Endothelial cell of umbilical vein (primary cell): ENCODE results near the gene FRK. TPM values are rescaled to one million over a fixed set of nuclear protein-coding genes. Genes with fewer than 3 reads are reported as not detected.

ENCODE experiments used
- BruUV-seq: library from RNA; stranded (reverse); fragments of 400-500 nt; replicated peaks from 2 replicates; lab custom pipeline; 2021; lab: Mats Ljungman, UMichigan
- CTCF ChIA-PET: fragments of 300-600, 350-600 bp; sonication (Branson Sonifier 250); formaldehyde crosslinking; loops from one replicate; lab custom pipeline; 2021; ENCODE audit warnings: antibody characterized with exemption, inconsistent platforms; lab: Charles Lee
- POLR2A ChIA-PET: fragments of 300-600, 350-600 bp; sonication (Branson Sonifier 250); formaldehyde crosslinking; loops from one replicate; lab custom pipeline; 2021; ENCODE audit warnings: antibody characterized with exemption, inconsistent platforms; lab: Charles Lee
- DNase-seq: peaks from one replicate; pipeline ENCODE4 v3.0.0-alpha.2; 2011; ENCODE audit warnings: low read depth, low spot score
- FAIRE-seq: peaks from 2 replicates; lab custom pipeline; 2011; peaks lifted over from hg19 to GRCh38; lab: Jason Lieb, UNC
- H2AFZ ChIP-seq: 2 replicates; pipeline ENCODE4 v1.6.0; 2012; ENCODE audit warnings: low read depth, low read length, control low read depth, inconsistent platforms
- H3K27ac ChIP-seq: 2 replicates; pipeline ENCODE4 v1.5.1; 2011; ENCODE audit warnings: low read depth, mild to moderate bottlenecking, control low read depth, low read length, moderate library complexity; ENCODE audit not compliant: insufficient read depth
- H3K27me3 ChIP-seq, 2 experiments: 2 replicates each; pipeline versions ENCODE4 v1.6.0 to v1.6.1; 2011; ENCODE audit warnings: low read length in 2 of 2, mixed read lengths in 1 of 2; ENCODE audit not compliant: control insufficient read depth in 2 of 2, insufficient read depth in 2 of 2
- H3K36me3 ChIP-seq, 2 experiments: 2 replicates in 1 of 2; 3 replicates in 1 of 2; pipeline ENCODE4 v1.5.1; 2011; ENCODE audit warnings: low read length in 2 of 2, mild to moderate bottlenecking in 1 of 2, moderate library complexity in 1 of 2; ENCODE audit not compliant: control insufficient read depth in 2 of 2, insufficient read depth in 2 of 2; ENCODE audit errors: extremely low read depth in 1 of 2
- H3K4me1 ChIP-seq: 3 replicates; pipeline ENCODE4 v1.5.1; 2011; ENCODE audit warnings: mild to moderate bottlenecking, low read length; ENCODE audit not compliant: control insufficient read depth, insufficient read depth; ENCODE audit errors: extremely low read depth
- H3K4me2 ChIP-seq: 2 replicates; pipeline ENCODE4 v1.6.1; 2011; ENCODE audit warnings: low read length, control low read depth, mixed read lengths; ENCODE audit not compliant: insufficient read depth
- H3K4me3 ChIP-seq, 3 experiments: fragments of 200-600 bp in 1 of 3; sonication (generic), shearing (Covaris generic) in 1 of 3; replicated peaks in 1 of 3; 2 replicates each; pipeline ENCODE4 v1.5.1; 2011 to 2016; ENCODE audit warnings: control low read depth in 3 of 3, low read length in 3 of 3, mild to moderate bottlenecking in 2 of 3, inconsistent platforms in 1 of 3, low read depth in 1 of 3, moderate library complexity in 1 of 3; ENCODE audit not compliant: insufficient read depth in 1 of 3
- H3K79me2 ChIP-seq: 2 replicates; pipeline ENCODE4 v1.6.0; 2012; ENCODE audit warnings: low read length, inconsistent platforms; ENCODE audit not compliant: control insufficient read depth, insufficient read depth
- H3K9ac ChIP-seq: replicated peaks from 2 replicates; pipeline ENCODE3; 2011; ENCODE audit warnings: low read length, control low read depth; ENCODE audit not compliant: insufficient read depth; ENCODE audit errors: extremely low read depth
- H3K9me1 ChIP-seq: replicated peaks from 3 replicates; pipeline ENCODE4 v1.6.0; 2011; ENCODE audit warnings: mild to moderate bottlenecking, low read length; ENCODE audit not compliant: control insufficient read depth, insufficient read depth; ENCODE audit errors: extremely low read depth
- H3K9me3 ChIP-seq: replicated peaks from 2 replicates; pipeline ENCODE4 v1.5.1; 2012; ENCODE audit warnings: low read length, inconsistent platforms; ENCODE audit not compliant: control insufficient read depth, insufficient read depth
- H4K20me1 ChIP-seq: replicated peaks from 2 replicates; pipeline ENCODE3; 2011; ENCODE audit warnings: mild to moderate bottlenecking, low read length; ENCODE audit not compliant: control insufficient read depth, insufficient read depth; ENCODE audit errors: extremely low read depth
- CTCF ChIP-seq, 2 donors: IDR thresholded peaks; 1 replicate in 1 of 2; 2 replicates in 1 of 2; pipeline ENCODE4 v1.5.1; 2011; ENCODE audit warnings: low read length in 2 of 2, mild to moderate bottlenecking in 2 of 2, moderate library complexity in 2 of 2, control low read depth in 1 of 2, inconsistent platforms in 1 of 2, low read depth in 1 of 2; ENCODE audit not compliant: insufficient read depth in 1 of 2; ENCODE audit errors: extremely low read depth in 1 of 2
- EZH2 ChIP-seq: IDR thresholded peaks from 2 replicates; pipeline ENCODE4 v1.6.1; 2012; ENCODE audit warnings: borderline replicate concordance, low read depth, mild to moderate bottlenecking, moderate library complexity, low read length, inconsistent platforms; ENCODE audit not compliant: severe bottlenecking
- FOS ChIP-seq: IDR thresholded peaks from 2 replicates; pipeline ENCODE4 v1.6.1; 2011; ENCODE audit warnings: mild to moderate bottlenecking, low read length, moderate library complexity, borderline replicate concordance; ENCODE audit not compliant: insufficient read depth
- GATA2 ChIP-seq: IDR thresholded peaks from 2 replicates; pipeline ENCODE4 v1.7.0; 2011; ENCODE audit warnings: low read depth, mild to moderate bottlenecking, moderate library complexity, mixed read lengths, low read length; ENCODE audit not compliant: insufficient read length, insufficient read depth
- JUN ChIP-seq: IDR thresholded peaks from 2 replicates; pipeline ENCODE4 v1.6.1; 2011; ENCODE audit warnings: borderline replicate concordance, low read depth; ENCODE audit not compliant: insufficient read length, insufficient read depth
- MYC ChIP-seq: IDR thresholded peaks from one replicate; pipeline ENCODE4 v1.6.1; 2011; ENCODE audit warnings: mild to moderate bottlenecking, low read depth, low read length
- POLR2A ChIP-seq: IDR thresholded peaks from 2 replicates; pipeline ENCODE4 v1.6.1; 2012; ENCODE audit warnings: low read depth, mild to moderate bottlenecking, control low read depth, low read length
- POLR2AphosphoS5 ChIP-seq: IDR thresholded peaks from 2 replicates; pipeline ENCODE4 v1.6.1; 2012; ENCODE audit warnings: low read depth, mild to moderate bottlenecking, control low read depth, low read length, moderate library complexity; ENCODE audit not compliant: insufficient read depth
- dilution Hi-C: fragments of 300-500 bp; cut with MboI; formaldehyde crosslinking; loops from one replicate; pipeline ENCODE4 v1.15.0; 2019; ENCODE audit warnings: low sequenced_read_pairs; ENCODE audit not compliant: extremely low pct_ligation_motif_present
- intact Hi-C: fragments of 100-400 bp; cut with micrococcal nuclease; formaldehyde crosslinking; loops from one replicate; pipeline ENCODE4 v1.10.0; 2022
- polyA plus RNA-seq, 4 experiments: library from polyadenylated mRNA; depleted of rRNA in 3 of 4; stranded (reverse) in 3 of 4; unstranded in 1 of 4; fragments of >200 nt; gene quantifications; 2 replicates each; pipeline versions ENCODE4 v1.2.1 to v1.2.3, GENCODE V29; 2011 to 2012; ENCODE audit warnings: missing spikeins in 1 of 4
- total RNA-seq: library from RNA; stranded (reverse); gene quantifications from 2 replicates; pipeline ENCODE4 v1.2.3, GENCODE V29; 2021
- TF ChIP-seq, protein P1 (sequence below): IDR thresholded peaks from 2 replicates; pipeline ENCODE4 v1.6.1; 2011; ENCODE audit not compliant: insufficient read depth, insufficient read length

The FRK gene
- total and polyA plus RNA-seq, 2 donors (not counting 3 experiments of a cell fraction or from before 2014, with no cell fraction given): 0.01 TPM; not detected in 1

GRCh38 chr6:116059713-116060571, 749 bp downstream of the FRK start:
- TF ChIP-seq GATA2 (no peak), EZH2 (no peak), JUN (no peak), CTCF (IDR thresholded peaks at IDR 0.05; ENCODE audit: extremely low read depth in 1 of 2, insufficient read depth in 1 of 2, low read depth in 1 of 2, low read length in 2 of 2) (no peak), MYC (no peak), FOS (no peak), POLR2AphosphoS5 (no peak), POLR2A (no peak)
- TF ChIP-seq, protein P1, sequence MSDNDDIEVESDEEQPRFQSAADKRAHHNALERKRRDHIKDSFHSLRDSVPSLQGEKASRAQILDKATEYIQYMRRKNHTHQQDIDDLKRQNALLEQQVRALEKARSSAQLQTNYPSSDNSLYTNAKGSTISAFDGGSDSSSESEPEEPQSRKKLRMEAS: no peak
- H3K27me3 ChIP-seq: no peaks in the 10 kb centered on the region
- H4K20me1 ChIP-seq: no peaks in the 10 kb centered on the region
- no peak overlapping the region for H2AFZ ChIP-seq
- intact Hi-C loops: no loop called here
- dilution Hi-C loops: no loop called here
- CTCF ChIA-PET: interaction anchor here (0.8 to 2.3 kb wide), 10 partner anchors 7 to 49 kb away, joined by 3 to 14 read pairs (median 5); partner anchors contain the start of gene NT5DC1
- H3K4me1 ChIP-seq: no peaks in the 10 kb centered on the region
- POLR2A ChIA-PET: interaction anchor here (0.8 kb wide), 1 partner anchor 14 kb away, joined by 3 read pairs; no protein-coding TSS in a partner anchor
- H3K4me2 ChIP-seq: no peak overlapping the region
- H3K4me3 ChIP-seq: no peak overlapping the region
- H3K9me3 ChIP-seq: no peaks in the 10 kb centered on the region
- FAIRE-seq: no peak
- no TSS peak for BruUV-seq
- no peaks in the 10 kb centered on the region for H3K36me3 ChIP-seq
- H3K27ac ChIP-seq: no peak overlapping the region
- H3K79me2 ChIP-seq: no peaks in the 10 kb centered on the region
- H3K9ac ChIP-seq: no peak overlapping the region
- DNase-seq: no peak
- H3K9me1 ChIP-seq: no peaks in the 10 kb centered on the region
